ENCODE measurements around the gene SEMA3C.

DNA sequence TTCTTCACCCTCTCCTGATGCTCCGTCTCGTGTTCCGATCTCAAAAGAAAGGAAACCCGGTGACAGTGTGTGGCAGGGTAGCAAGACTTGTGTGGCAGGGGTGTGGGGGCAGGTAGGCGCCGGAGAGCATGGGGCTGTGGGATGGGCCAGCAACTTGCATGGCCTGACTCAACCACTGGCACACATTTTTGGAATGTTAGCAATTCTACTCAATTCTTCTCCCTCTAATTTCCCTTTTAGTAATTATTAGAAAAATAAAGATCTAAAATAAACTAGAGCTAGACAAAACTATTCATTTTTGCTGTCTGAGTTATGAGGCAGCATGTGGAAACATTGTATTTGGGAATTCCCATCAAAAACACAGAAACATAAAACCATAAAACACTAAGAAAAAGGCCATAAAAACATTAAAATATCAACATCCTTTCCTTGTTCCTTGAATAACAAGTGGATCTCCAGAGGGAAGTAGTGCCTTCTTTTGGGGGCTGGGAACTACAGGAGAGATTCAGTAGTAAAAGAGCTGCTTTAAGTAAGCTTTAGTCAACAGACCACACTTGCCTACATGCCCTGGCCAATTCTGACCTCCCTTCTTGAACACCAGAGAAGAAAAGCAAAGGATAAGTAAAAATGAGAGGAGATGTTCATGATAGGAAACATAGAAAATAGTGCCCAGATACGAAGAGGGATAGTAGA is 21.8 kb downstream of the SEMA3C start:
- TF ChIP-seq, protein P1, sequence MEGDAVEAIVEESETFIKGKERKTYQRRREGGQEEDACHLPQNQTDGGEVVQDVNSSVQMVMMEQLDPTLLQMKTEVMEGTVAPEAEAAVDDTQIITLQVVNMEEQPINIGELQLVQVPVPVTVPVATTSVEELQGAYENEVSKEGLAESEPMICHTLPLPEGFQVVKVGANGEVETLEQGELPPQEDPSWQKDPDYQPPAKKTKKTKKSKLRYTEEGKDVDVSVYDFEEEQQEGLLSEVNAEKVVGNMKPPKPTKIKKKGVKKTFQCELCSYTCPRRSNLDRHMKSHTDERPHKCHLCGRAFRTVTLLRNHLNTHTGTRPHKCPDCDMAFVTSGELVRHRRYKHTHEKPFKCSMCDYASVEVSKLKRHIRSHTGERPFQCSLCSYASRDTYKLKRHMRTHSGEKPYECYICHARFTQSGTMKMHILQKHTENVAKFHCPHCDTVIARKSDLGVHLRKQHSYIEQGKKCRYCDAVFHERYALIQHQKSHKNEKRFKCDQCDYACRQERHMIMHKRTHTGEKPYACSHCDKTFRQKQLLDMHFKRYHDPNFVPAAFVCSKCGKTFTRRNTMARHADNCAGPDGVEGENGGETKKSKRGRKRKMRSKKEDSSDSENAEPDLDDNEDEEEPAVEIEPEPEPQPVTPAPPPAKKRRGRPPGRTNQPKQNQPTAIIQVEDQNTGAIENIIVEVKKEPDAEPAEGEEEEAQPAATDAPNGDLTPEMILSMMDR (conservative IDR thresholded peaks at IDR 0.05; ENCODE audit: low read length) = no peak
- TF ChIP-seq EZH2phosphoT487 (IDR thresholded peaks at IDR 0.05; ENCODE audit: borderline replicate concordance) = no peak

Data from Loucy (cell line).